GM03348 (cell line): ENCODE measurements around the gene GLCCI1.
"Not testable (repeated sequence)": the region's sequence is repeated elsewhere in the genome, so short reads cannot be mapped to it uniquely, and the experiment has no call there.

Experiments used
- DNase-seq: peaks from one replicate; pipeline ENCODE4 v3.0.0; 2012; ENCODE audit warnings: low spot score

The GLCCI1 gene

DNA sequence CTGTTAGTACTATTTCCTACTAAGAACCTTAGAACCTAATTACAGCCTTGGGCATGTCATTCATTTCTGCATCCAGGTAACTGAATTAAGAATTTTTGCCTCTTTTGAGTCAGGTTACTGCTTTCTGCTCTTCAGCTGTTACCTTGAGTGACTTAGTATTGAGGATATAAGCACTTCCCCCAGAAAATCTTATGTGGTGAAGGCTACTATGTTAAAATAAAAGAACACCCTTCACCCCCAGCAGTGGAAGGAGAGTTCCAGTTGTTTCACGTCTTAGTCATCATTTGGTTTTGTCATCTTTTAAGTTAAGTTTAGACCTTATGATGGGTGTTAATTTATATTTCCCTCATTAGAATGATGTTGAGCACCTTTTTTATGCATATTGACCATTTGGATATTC lies 82.8 kb downstream of the GLCCI1 start:
- DNase-seq, result no peak

- DNase-seq, result no peak
Measured at GRCh38 chr7:8051998-8052397, 83.4 kb downstream of the GLCCI1 start.

DNA sequence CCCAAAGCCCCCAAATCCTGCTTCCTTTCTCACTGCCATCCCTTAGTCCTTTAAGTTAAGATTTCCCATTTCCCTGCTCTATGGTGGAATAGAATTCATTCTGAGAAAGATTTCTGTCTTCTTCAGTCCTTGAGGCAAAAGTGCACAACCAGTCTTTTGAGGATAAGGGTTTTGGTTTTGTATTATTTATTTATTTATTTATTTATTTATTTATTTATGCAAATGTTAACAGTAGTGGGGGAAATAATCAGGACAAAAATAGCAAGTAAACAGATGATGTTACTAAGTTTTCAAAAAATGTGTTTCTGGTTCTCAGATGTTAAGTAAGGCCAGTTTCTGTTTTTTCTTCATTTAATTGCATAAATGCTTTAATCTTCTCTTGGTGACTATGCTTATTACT lies 84.2 kb downstream of the GLCCI1 start:
- DNase-seq, result no peak

- DNase-seq, result peak; percentile 6
Measured at GRCh38 chr7:8056439-8056838, 87.8 kb downstream of the GLCCI1 start.

DNA sequence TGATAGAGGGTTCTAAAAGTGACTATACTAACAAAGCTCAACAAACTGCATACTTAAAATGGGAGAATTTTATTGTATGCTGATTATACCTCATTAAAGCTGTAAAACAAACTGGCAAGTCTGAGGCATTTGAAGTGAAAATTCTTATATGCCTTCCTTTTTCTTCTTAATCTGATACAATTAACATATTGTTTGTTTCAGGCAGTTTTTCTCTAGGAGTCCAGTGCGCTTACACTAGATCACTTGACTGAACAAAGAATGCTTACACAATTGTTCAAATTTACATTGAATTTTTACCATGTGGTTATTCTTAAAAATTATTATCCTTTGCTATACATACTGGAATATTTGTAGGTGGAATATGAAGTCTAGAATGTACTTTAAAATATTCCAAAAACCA lies 89.0 kb downstream of the GLCCI1 start:
- DNase-seq, result no peak

GRCh38 chr7:8058322-8058721 lies 89.7 kb downstream of the GLCCI1 start:
- no peak for DNase-seq

DNA sequence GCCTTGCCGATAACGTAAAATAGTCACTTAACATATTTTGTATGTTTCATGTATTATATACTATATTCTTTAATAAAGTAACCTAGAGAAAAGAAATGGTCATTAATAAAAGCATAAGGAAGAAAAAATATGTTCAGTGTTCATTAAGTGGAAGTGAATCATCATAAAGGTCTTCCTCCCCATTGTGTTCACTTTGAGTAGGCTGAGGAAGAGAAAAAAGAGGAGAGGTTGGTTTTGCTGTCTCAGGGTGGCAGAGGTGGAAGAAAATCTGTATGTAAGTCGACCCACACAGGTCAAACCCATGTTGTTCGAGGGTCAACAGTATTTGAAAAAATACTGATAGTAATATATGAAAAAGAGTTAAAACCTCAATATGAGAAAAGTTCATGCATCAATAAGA lies 90.3 kb downstream of the GLCCI1 start:
- DNase-seq, result no peak

GRCh38 chr7:8060241-8060640 lies 91.6 kb downstream of the GLCCI1 start:
- no peak for DNase-seq

GRCh38 chr7:8063300-8063699 lies 94.7 kb downstream of the GLCCI1 start:
- not testable (repeated sequence) for DNase-seq

GRCh38 chr7:8063706-8064297 lies 95.2 kb downstream of the GLCCI1 start:
- DNase-seq, result no peak

GRCh38 chr7:8064828-8065227 lies 96.2 kb downstream of the GLCCI1 start:
- DNase-seq, result no peak

GRCh38 chr7:8065356-8065813 lies 96.8 kb downstream of the GLCCI1 start:
- peak; percentile 7 for DNase-seq

DNA sequence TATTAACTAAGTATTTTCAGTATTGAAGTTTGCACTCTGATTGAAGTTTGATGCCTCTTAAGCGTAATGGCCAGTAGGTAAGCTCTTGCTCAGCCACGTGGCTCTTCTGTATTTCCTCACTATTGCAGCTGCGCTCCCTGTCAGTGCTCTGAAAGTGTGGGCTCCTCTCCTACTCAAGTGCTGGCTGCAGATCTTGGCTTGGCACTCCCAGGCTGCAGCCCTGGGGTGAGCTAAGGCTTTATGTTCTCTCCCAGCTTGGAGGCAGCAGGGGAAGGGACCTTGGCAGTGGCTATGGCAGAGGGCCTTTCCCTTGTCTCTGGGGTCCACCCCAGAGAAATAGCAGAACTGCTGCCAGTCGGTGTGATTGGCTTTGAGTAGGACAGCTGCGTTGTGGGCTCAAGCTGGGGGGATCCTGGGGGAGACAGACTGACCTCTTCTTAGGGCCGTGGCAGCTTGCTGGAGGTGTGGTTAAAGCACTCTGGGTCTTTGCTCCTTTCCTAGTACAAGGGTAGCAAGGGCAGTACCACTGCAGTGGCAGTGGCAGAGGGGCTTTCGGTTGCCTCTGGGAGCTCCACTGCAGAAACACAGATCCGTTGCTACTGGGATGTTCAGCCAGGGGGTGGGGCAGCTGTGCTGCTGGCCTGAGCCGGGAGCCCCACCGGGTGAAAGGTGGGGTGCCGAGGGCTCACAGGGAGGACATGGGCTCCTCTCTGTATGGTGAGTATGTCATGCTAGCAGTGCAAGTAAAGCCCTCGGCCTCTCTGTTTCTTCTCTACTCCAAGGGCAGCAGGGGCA lies 100.5 kb downstream of the GLCCI1 start:
- no peak for DNase-seq

DNA sequence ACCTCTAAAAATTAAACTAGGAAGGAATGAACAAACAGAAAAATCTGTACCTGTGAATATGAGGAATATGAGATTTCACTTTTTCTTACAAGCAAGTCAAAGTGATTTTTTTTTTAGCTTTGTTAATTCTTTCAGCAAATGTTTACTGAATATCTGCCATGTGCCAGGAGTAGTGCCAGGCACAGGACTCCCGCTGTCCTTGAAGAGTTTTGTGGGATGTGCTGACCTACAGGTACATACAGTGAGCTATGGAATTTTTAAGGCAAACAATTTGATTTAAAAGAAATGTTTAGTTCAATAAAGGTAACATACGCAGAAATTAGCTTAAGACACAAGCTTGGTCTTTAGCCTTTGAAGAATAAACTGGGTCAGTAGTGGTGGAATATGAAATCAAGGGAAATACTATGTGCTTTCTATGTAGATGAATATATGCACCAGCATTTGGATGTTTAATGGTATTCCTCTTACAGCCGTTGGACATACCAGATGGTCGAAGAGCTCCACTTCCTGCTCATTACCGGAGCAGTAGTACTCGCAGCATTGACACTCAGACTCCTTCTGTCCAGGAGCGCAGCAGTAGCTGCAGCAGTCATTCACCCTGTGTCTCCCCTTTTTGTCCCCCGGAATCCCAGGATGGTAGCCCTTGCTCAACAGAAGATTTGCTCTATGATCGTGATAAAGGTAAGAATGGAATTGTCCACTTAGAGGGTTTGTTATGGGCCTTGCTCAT lies 102.0 kb downstream of the GLCCI1 start:
- no peak for DNase-seq

GRCh38 chr7:8078418-8078817 lies 109.8 kb downstream of the GLCCI1 start:
- DNase-seq, result no peak

DNA sequence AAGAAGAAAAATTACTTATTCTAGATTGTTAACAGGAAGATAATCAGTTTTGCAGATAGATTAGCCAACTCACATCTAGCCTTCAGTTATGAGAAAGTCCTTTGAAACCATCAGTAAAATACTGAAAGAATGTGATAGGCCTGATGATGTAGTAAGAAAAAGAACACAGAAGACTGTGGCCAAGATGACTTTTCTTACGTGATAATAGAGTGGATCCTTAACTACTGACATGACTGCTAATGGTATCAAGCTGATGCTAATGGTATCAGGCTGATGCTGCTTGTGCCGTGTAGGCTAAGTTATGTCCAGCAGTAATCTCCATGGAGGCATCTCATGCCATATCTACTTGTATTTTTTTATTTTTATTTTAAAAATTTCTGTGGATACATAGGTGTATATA lies 114.2 kb downstream of the GLCCI1 start:
- DNase-seq, result no peak

DNA sequence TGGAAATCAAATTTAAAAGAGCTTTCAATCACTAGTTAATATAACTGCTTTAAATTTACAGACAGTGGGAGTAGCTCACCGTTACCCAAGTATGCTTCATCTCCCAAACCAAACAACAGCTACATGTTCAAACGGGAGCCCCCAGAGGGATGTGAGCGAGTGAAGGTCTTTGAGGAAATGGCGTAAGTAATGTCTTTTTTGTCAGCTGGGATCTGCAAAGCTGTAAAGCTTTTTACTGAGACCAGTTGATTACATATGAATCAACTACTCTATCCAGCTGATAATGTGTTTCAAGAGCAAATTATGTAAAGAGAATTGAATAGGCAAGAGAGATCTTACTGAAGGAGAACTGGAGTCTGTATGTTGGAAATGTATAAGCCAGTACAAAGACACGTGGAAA lies 116.2 kb downstream of the GLCCI1 start:
- DNase-seq, result no peak

- no peak for DNase-seq
Measured at GRCh38 chr7:8085420-8085819, 116.8 kb downstream of the GLCCI1 start.

DNA sequence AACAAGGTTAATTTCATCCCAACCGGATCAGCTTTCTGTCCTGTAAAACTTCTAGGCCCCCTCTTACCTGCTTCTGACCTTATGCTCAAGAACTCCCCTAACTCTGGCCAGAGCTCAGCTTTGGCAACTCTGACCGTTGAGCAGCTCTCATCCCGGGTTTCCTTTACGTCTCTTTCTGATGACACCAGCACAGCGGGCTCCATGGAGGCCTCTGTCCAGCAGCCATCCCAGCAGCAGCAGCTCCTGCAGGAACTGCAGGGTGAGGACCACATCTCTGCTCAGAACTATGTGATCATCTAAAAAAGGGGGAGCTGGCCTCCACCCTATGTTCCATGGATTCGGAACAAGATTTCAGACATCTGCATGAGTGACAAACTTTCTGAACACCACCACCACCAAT lies 117.6 kb downstream of the GLCCI1 start:
- no peak for DNase-seq

GRCh38 chr7:8089036-8089780 lies 120.6 kb downstream of the GLCCI1 start:
- DNase-seq, result no peak

DNA sequence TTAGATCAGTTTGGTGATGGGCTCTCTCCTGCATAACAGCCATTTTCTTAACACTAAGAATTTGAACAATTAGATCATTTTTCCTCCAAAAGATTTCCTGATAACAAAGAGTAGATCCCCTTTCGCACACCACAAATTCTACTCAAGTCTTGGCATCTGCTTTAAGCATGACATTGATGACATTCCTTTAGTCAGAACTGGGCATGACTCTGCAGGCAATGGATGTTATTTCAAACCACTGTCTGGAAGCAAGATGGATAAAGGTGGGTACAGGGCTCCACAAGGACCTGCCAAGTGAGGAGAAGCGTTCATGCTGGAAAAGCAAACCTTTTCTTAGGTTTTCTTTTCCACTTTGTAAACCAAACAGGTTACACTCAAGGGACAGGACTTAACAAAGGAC lies 123.5 kb downstream of the GLCCI1 start:
- DNase-seq, result no peak
